Cardiac muscle cell (in vitro differentiated cells and primary cell): ENCODE measurements around the gene KDM3B. TPM values are rescaled to one million over a fixed set of nuclear protein-coding genes. Genes with fewer than 3 reads are reported as not detected.

ENCODE experiments used
- DNase-seq, 2 donors: peaks; one replicate each; pipeline versions ENCODE4 v3.0.0 to v3.0.0-alpha.2; 2010 to 2017; ENCODE audit warnings: low read depth in 1 of 2, low spot score in 1 of 2
- H3K27ac ChIP-seq: fragments of 200-600 bp; sonication (generic); 2 replicates; pipeline ENCODE4 v1.5.1; 2016
- H3K27me3 ChIP-seq: fragments of 200-600 bp; sonication (generic); 2 replicates; pipeline ENCODE4 v1.6.0; 2016; ENCODE audit warnings: control low read depth
- H3K36me3 ChIP-seq: fragments of 200-600 bp; sonication (generic); 2 replicates; pipeline ENCODE4 v1.5.1; 2016; ENCODE audit warnings: control low read depth
- H3K4me1 ChIP-seq: fragments of 200-600 bp; sonication (generic); 2 replicates; pipeline ENCODE4 v1.8.1; 2017; ENCODE audit warnings: low read depth, mild to moderate bottlenecking, mixed run types
- H3K4me3 ChIP-seq: fragments of 200-600 bp; sonication (generic); 2 replicates; pipeline ENCODE4 v1.5.1; 2016; ENCODE audit warnings: mild to moderate bottlenecking
- H3K9me3 ChIP-seq: fragments of 200-600 bp; sonication (generic); 2 replicates; pipeline ENCODE4 v1.5.1; 2017; ENCODE audit warnings: low read depth, mild to moderate bottlenecking, control low read depth
- CTCF ChIP-seq: IDR thresholded peaks from 2 replicates; pipeline ENCODE4 v1.5.1; 2012; ENCODE audit warnings: low read depth, mild to moderate bottlenecking, low read length
- polyA plus RNA-seq: library from polyadenylated mRNA; unstranded; fragments of >200 nt; fragmentation: Nextera tagmentation; extraction: Ambion mirVana; gene quantifications from 2 replicates; pipeline ENCODE4 v1.2.1, GENCODE V29; 2016
- total RNA-seq: library from RNA; depleted of rRNA; stranded (reverse); fragments of >200 nt; gene quantifications from 2 replicates; pipeline ENCODE4 v1.2.3, GENCODE V29; 2016

Gene KDM3B
- total and polyA plus RNA-seq, 2 experiments from 2014 or later, result 36.5 to 99.2 TPM

GRCh38 chr5:138458856-138459255 is 106.4 kb downstream of the KDM3B start:
- H3K36me3 ChIP-seq, result no peaks in the 10 kb centered on the region
- H3K27ac ChIP-seq, result no peak overlapping the region
- no peak for DNase-seq
- H3K27me3 ChIP-seq, result no peaks in the 10 kb centered on the region
- H3K4me1 ChIP-seq, result peaks cover 52% of the 10 kb centered on the region
- H3K4me3 ChIP-seq, result no peak overlapping the region
- no peak for TF ChIP-seq CTCF
- no peaks in the 10 kb centered on the region for H3K9me3 ChIP-seq

- Histone ChIP-seq H3K27me3 (no peaks in the 10 kb centered on the region), H3K9me3 (no peaks in the 10 kb centered on the region), H3K4me1 (peaks cover 52% of the 10 kb centered on the region), H3K27ac (peak overlapping the region; percentile 62), H3K36me3 (no peaks in the 10 kb centered on the region), H3K4me3 (no peak overlapping the region)
- no peak for TF ChIP-seq CTCF
- DNase-seq, result no peak
Observed at GRCh38 chr5:138459311-138459933, 106.9 kb downstream of the KDM3B start.

- no peak for DNase-seq
- Histone ChIP-seq H3K27me3 (no peaks in the 10 kb centered on the region), H3K27ac (peak overlapping the region; percentile 62), H3K36me3 (no peaks in the 10 kb centered on the region), H3K4me1 (peaks cover 52% of the 10 kb centered on the region), H3K9me3 (no peaks in the 10 kb centered on the region), H3K4me3 (no peak overlapping the region)
- TF ChIP-seq CTCF, result no peak
Observed at GRCh38 chr5:138460032-138460693, 107.7 kb downstream of the KDM3B start.

- H3K27ac ChIP-seq, result peak overlapping the region; percentile 62
Observed at GRCh38 chr5:138461343-138462125, 109.0 kb downstream of the KDM3B start.

More at GRCh38 chr5:138461343-138462125, 109.0 kb downstream of the KDM3B start:
- Histone ChIP-seq H3K27me3 (peaks cover 11% of the 10 kb centered on the region), H3K4me3 (no peak overlapping the region), H3K4me1 (peaks cover 55% of the 10 kb centered on the region), H3K36me3 (no peaks in the 10 kb centered on the region), H3K9me3 (no peaks in the 10 kb centered on the region)
- peak in 1 of 2 donors; percentile 88 for DNase-seq
- no peak for TF ChIP-seq CTCF
